GM18502 (cell line): Measurements from ENCODE around the gene YBEY.

Experiments
- ATAC-seq: cut with Tn5 transposase; IDR thresholded peaks from one replicate; pipeline ENCODE4 v1.9.1; 2021; ENCODE audit warnings: mild to moderate bottlenecking; ENCODE audit not compliant: unreplicated experiment, poor library complexity

YBEY gene

DNA sequence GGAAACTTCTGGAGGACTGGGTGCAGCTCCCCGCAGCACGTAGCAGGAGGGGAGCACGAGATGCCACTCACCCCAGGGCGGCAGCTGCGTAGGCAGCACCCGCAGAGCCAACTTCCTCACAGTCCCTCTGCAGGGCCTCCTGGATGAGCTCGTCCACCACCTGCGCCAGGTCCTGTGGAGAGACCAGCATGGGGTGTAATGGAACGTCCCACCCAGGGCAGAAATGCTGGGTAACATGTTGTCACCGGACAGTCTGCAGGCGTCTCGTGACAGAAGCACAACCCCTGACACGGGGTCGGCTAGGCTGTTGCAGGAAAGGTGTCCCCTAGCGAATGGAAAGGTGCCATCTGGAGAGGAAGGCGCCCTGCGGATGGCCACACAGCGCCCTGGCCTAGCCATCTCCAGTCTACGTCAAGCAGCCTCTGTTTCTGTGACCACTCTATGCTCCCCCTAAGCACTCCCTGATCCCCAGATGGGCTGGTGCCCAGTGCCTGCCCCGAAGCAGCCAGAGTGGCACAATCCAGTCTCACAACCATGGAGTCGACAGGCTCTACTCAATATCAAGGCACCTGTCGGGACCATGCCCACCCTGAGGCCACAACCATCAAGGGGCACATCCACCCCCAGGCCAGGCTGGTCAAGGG is 22.0 kb upstream of the YBEY start:
- ATAC-seq = no peak

DNA sequence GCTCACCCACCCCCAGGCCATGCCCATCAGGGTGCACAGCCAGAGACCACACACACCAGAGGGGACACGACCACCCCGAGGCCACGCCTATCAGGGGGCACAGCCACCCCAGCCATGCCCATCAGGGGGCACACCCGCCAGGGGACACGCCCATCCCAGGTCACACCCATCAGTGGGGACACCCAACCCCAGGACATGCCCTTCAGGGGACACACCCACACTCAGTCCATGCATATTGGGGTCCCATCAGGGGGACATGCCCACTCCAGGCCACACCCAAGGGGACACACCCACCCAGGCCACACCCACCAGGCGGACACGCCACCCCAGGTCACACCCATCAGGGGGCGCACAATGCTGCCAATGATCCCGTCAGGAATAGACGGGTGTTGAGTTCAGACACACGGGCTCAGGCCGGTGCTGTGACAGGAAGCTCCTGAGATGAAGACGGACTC is 21.4 kb upstream of the YBEY start:
- no peak for ATAC-seq

DNA sequence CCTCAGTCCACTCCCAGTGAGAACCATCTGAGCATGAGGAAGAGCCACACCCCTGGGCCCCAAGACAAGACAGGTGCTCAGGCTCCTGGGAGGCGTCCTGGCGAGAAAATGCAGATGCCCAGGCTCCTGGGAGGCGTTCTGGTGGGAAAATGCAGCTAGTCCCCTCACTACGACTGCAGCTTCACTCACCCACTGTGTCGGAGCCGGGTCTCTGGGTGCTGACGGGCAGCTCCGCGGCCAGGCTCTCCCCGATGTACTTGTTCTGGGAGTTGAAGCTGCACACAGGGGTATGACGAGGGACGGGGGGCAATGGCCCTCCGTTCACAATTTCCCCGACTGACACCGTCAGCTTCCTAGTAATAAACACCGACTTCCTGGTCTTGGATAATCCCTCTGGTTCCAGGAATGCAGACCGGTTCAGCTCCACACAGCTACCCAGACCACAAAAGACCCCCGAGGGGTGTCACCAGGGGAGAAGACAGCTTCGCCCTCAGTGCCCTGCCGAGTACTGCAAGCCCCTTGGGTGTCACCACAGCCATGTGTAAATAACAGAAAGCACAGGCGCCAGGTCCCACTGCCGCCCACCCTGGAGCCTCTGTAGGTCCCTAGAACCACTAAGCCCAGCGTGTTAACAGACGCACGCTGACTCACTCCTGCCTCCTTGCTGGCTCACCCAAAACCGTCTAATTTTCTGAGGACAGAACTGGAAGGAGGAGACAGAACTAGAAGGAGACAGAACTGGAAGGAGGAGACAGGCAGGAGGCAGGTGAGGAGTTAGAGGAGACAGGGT is 20.2 kb upstream of the YBEY start:
- ATAC-seq = no peak

DNA sequence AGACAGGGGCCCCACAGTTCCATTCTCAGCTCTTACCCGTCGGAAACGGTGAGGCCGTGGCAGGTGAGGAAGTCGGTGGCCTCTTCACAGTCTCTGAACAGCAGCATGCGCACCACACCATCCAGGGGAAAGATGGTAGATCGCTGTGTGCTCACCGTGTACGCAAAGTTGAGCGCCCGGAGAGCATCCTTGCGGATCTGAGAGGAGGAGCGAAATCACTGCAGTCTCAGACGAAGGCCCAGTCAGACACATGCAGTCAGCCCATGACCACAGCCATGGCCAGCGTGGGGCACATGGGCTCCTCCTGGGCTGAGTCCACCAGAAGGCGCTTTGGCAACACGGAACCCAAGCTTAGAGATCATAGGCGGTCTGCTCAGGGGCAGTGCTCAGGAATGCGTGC is 19.2 kb upstream of the YBEY start:
- no peak for ATAC-seq

DNA sequence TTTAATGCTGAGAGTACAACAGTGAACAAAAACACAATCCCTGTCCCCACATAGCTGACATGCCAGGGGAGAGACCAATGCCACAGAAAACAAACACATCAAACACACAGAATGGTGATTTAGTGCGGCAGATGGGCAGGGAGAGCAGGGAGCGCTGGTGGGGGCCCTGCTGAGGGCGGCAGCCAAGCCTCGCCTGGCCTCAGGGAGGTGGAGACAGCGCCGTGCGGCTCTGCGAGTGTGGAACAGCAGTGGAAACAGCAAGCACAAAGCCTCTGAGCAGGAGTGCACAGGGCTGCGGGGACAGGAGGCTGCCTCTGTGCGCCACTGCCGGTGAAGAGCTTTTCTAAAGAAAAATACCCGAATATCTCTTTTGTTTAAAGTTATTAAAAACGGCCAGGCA is 17.8 kb upstream of the YBEY start:
- no peak for ATAC-seq

DNA sequence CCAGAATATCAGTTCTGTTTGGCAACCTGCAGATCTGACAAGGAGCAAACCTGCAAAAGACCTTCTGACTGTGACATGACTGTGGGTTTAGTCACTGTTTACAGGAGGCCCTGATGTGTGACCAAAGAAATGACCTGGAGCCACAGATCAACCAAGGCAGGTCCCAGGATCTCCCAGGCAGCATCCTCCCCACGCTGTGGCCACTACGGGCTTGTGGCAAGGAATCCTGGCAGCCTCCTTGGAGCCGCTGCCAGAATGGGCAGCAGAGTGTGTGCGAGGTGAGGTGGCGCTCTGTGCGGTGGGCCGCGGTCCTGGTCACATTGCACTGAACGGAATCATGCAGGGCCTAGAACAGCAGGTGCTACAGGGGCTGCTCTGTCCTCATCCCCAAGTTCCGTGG is 16.7 kb upstream of the YBEY start:
- ATAC-seq = no peak

DNA sequence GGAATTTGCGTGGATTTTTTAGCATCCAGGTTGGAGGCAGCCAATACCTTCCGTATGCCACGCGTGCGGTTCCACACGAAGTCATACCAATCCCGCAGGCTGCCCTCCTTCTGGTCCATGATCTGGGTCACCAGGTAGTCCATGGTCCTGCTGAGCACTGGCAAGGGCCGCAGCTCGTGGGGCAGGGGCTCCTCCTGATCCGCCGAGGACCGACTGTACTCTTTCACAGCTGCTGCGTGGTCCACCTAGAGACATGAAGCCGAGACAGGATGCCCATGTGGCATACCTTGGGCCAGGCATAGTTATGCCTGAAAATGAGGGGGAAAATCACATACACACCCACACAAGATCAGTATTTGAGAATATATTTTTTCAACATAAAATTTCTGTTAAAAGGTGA is 12.8 kb upstream of the YBEY start:
- no peak for ATAC-seq

DNA sequence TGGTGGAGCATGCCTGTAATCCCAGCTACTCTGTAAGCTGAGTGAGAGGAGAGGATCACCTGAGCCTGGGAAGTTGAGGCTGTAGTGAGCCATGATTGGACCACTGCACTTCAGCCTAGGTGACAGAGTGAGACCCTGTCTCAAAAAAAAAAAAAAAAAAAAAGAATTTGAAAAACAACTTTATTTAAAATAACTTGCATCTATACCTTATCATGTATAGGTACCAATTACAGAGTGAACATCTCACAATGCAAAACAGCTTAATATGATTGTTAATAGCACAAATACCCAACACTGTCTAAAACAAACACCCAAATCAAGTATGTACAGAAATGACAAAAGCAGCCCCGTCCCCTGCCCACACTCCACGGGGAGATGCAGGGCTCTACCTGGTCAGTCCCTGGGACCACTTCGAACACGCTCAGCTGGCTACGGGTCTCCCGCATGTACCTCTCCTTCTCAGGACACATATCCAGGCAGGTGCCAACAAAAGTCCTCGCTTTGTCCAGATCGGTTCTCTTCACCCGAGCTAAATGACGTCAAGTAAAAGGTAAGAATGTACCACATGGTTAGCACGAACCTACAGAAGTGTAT is 11.2 kb upstream of the YBEY start:
- ATAC-seq = no peak

DNA sequence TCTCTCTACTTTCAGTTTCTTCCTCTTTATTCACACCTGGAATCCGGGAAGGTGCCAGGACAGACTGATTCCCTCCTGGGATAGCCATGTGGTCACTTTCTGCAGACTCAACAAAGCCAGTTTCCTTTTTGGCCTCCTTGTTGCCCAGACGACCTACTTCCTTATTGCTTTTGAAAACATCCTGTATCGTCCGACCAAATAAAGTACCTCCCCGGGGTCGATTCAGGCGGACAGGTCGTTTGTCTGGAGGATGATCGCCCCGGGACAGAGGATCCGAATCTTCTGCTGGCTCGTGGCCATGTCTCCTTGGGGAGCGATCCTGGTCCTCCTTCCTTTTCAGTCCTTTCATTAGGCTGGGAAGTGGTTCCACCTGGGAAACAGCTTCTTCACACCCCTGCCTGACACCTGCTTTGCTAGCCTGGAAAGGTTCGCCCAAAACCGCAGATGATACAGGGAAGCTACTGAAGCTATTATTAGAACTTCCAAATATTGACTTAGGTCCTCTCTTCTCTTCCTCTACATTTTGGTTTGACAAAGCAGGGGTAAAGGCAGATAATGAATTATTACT is 2.0 kb upstream of the YBEY start:
- ATAC-seq = no peak

DNA sequence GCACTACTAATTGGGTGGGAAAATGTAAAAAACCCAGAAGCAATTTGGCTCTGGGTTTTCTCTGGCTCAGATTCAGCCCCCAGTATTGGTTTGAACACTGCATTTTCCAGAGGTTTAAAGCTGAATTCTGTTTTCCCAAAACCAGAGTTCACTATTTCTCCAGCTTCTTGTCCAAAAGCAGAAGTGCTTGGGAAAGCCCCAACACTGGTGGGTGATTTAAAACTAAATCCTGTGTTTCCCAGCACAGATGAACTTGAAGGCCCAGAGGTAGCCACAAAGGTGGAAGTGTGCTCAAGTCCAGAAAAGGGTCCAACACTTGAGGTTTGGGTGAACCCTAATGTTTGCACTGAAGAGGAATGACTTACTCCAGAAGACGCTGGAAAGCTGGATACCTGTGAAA is 1.4 kb upstream of the YBEY start:
- ATAC-seq = no peak

DNA sequence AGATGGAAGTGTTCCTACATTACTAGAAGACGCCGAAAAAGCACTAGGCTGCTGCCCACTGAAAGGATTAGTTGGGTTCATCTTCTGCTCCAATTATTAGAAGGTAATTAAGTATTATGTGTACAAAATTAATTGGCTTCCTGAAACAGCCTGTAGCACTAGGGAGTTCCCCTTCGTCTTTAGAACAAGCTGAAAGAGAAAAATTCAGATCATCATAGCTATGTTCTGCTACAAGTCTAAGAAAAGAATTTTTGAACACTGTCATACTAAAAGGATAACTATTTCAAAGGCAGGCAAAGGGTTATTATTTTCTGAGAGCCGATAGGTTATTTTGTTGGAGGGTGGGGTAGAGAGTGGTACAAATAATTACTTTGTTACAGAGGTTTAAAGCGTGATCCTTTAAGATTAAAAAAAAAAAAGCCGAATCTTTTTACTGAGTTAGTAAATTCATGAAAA is 908 bp upstream of the YBEY start, which contains the start of gene MCM3AP:
MCM3AP (minus strand) TSS at position 406 of the 456 bp plus-strand sequence; CDS start at position 81, 325 bp downstream.
- no peak for ATAC-seq

DNA sequence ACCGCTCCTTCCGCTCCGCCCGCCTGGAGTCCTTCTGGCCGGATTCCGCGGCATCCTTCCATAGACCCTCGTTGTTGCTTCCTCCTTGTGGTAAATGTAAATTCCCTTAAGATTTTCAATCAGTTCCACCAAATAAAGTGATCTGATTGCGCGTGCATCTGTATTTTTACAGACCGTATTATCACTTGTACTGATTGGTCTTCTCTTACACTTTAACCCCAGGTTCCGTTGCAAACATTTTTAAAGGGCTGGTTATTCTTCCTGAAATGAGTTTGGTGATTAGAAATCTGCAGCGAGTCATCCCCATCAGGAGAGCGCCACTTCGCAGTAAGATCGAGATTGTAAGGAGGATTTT is 483 bp downstream of the YBEY start:
- ATAC-seq = no peak

DNA sequence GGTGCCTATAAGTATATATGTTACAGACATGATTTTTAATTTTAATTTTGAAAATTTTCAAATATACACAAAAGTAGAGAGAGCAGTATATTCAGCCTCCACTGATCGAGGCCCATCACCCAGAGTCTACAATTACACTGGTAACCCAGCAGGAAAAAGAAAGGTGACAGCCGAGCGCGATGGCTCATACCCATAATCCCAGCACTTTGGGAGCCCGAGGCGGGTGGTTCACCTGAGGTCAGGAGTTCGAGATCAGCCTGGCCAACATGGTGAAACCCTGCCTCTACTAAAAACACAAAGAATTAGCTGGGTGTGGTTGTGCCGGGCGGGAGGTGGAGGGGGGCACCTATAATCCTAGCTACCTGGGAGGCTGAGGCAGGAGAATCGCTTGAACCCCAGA is 1.4 kb downstream of the YBEY start:
- no peak for ATAC-seq

DNA sequence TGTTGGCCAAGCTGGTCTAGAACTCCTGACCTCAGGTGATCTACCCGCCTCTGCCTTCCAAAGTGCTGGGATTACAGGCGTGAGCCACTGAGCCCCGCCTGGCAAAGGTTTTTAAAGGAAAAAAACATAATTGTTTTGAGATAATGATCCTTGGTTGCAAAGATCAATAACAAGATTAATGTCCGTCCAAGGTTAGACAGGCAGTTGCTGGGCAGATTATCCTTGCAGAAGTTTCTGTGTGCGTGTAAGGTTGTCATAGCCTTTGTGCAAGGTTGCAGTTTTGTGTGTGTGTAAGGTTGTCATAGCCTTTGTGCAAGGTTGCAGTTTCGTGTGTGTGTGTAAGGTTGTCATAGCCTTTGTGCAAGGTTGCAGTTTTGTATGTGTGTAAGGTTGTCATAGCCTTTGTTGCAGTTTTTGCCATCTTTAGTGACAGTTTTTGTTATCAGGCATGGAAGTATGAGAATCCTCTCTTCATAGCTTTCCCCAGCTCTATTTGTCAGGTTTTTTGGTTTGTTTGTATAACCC is 3.6 kb downstream of the YBEY start:
- ATAC-seq = no peak

DNA sequence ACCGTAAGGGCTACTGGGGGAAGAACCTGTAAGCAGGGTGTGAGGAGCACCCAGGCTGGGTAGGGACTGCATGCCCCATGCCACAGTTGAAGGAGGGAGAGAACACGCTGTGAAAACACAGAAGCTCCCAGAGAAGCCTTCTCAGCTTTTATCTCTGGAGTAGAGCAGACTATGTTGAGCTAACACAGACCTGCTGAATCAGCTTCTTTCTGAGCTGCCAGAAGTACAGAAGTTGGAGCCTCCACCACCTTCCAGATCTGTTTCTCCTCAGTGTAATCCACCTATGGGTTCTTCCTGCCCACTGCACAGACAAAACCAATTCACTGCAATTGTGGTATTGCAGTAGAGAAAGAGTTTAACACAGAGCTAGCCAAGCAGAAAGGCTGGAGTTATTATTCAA is 5.4 kb downstream of the YBEY start:
- ATAC-seq = no peak

DNA sequence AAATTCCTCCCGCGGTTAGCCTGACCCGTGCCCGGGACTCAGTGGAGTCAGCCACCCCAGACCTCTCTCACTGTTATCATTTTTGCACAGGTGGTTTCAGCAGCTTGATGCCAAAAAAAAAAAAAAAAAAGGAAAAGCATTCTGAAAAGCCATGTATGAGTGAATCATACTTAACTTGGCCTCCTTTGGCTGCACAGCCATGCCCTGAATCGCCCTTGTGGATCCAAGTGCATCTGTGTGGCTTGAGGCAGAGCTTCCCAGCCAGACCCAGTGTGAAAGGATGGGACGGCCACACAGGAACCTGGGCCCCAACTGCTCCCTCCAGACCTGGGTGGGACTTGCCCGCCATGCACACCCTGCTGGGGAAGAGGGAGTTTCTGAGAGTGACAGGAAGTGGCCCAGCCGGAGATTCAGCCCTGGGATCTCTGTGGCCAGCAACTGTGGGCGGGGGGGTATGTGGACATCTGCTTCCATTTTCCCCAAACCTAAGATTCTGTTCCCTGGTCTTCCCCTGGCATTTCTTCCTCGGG is 8.6 kb downstream of the YBEY start:
- ATAC-seq = no peak

DNA sequence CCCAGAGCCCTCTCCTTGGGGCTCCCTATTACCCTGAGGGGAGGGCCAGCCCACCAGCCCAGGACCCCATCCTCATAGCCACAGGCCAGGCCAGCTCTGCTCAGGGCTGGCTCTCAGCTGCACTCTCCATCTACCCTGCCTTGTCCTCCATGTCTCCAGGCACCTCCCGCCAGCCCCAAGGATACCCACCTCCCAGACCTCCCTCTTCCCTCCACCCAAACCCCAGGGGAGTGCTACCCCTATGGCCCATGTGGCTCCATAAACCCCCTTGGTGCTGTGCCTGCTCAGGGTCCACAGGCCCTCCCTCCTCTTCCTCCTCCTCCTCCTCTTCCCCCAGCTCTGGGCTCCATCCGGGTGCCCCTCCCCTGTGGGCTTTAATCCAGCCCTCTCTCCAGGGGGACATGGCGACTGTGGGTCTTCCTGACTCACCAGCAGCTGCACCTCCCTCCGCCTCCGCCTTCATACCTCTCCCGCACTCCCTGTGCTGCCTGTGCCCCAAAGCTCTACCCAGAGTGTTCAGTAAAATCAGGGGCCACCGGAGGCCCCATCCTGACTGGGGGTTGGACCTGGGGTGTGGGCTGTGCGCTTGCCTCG is 9.1 kb downstream of the YBEY start:
- ATAC-seq = no peak

DNA sequence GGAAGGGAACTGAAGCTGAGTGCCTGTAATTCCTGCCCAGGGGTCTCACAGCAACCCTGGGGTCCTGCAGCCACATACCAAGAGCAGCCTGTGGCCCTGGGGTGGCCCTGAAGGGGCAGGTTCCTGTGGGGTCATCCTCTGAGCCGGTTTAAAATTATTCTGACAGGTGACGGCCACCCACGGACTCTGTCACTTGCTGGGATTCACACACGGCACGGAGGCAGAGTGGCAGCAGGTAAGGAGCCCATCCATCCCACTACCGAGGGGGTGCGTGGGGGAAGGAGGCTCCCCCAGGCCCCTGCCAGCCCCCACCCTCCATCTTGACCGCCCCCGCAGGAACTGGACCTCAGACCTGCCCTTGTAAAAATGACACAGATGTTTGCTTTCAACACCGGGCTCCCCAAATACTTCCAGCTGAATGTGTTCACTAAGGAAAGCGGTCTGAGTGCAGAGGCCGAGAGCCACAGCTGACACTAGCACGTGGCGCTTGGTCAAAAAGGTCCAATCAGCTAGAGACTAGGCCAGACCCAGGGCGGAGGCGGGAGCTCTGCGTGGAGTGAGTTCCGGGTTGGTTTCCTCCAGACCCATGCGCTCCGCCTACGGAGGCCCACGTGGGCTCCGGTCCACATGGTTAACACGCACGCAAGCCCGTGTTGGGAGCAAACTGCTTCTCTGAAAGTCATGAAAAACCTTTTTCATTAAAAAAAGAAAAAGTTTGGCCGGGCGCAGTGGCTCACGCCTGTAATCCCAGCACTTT is 10.0 kb downstream of the YBEY start:
- no peak for ATAC-seq

DNA sequence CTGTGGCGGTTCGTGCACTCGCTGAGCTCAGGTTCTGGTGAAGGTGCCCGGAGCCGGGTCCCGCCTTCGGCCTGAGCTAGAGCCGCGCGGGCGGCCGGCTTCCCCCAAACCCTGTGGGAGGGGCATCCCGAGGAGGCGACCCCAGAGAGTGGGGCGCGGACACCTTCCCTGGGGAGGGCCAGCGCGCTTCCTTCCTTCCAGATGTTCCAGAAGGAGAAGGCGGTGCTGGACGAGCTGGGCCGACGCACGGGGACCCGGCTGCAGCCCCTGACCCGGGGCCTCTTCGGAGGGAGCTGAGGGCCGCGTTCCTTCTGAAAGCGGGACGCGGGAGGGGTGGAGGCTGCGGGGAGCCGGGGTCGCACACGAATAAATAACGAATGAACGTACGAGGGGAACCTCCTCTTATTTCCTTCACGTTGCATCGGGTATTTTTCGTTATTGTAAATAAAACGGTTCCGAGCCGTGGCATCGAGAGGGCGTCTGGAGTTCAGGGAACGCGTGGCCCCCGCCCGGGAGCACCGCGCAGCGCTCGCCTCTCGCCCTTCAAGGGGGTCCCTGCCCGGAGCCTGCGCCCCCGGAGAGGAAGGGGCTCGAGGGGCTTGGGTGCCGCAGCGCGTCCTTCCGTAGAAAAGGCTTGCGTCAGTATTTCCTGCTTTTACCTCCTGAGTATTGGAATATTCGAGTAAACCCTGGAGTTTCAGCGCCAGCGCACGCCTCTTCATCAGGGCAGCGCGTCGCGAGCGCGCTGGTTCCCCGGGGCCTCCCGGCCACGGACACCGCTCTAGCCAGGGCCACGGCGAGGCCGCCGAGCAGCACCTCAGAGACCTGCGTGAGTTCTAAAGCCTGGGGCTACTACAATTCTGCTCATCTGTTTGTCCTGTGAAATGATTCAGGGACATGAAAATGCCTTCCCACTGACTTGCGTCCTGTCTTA is 11.5 kb downstream of the YBEY start:
- ATAC-seq = no peak
